Measurements from ENCODE around the gene SH3RF1.

SH3RF1 gene

DNA sequence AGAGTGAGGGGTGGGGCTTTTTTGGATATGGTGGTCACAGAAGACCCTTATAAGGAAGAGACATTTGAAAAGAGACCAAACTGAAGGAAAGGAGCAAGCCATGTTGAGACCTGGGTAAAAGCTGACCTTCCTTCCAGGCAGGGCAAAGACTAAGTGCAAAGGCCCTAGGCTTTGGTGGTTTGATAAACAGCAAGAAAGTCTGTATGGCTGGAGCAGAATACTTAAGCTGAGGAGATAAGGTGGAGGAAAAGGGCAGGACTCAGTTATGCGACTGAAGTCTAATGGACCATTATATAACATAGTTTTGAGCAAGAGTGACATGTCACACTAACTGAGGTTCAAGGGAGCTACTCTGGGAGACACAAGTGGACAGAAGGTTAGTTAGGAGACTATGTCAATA lies 20.0 kb downstream of the SH3RF1 start:
- DNase-seq: no peak

DNA sequence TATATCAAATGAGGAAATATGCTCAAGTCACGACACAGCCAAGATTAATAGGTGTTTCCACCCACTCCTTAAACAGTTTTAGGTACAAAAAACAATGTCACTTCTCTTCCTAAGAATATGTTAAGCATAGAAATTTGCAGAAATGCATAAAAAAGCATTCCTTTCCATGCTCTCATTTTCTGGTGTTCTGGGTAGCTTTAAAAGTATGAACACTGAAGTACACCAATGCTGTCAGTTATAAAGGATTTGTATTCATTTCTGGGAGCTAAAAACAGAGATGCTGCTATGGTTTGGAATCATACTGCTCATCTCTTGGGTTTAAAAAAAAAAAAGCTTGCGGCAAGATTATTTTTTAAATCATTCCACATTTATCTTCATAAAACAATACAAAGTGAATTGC lies 20.8 kb downstream of the SH3RF1 start:
- no peak for DNase-seq

GRCh38 chr4:169249214-169249973 lies 21.4 kb downstream of the SH3RF1 start:
- no peak for DNase-seq

DNA sequence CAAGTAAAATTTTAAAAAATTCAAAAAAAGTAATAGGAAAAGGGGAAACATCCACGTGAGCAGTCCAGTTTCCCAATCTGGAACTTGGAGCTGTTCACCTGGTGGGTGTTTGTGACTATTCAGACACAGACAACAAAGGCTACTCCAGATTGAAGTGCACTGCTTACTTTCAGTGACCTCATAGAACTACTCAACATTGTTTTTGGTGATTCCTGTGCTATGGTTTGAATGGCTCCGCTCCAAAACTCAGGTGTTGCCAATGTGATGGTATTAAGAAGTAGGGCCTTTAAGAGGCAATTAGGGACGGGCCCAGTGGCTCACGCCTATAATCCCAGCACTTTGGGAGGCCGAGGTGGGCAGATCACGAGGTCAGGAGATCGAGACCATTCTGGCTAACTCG lies 22.1 kb downstream of the SH3RF1 start:
- DNase-seq: no peak

GRCh38 chr4:169246957-169247396 lies 23.8 kb downstream of the SH3RF1 start:
- DNase-seq: no peak

DNA sequence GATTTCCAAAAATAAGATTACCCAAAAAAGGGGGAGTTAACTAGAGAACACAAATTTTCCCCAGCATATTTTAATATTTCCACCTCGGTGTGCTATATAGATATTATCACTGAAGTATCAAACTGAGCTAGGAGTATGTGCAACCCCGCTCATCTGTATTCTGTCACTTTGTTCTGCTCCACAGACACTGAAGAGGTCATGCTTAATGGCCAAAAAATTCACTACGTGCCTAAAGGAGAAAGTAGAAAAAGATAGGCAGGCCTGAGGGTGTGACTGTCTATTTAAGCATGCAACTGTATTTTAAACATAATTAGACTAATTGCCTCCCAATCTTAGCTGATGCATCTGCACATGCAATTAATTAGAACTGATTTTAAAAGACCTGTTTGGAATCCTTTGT lies 24.5 kb downstream of the SH3RF1 start:
- peak; percentile 38 for DNase-seq

- no peak for DNase-seq
Measured at GRCh38 chr4:169245061-169245460, 25.7 kb downstream of the SH3RF1 start.

DNA sequence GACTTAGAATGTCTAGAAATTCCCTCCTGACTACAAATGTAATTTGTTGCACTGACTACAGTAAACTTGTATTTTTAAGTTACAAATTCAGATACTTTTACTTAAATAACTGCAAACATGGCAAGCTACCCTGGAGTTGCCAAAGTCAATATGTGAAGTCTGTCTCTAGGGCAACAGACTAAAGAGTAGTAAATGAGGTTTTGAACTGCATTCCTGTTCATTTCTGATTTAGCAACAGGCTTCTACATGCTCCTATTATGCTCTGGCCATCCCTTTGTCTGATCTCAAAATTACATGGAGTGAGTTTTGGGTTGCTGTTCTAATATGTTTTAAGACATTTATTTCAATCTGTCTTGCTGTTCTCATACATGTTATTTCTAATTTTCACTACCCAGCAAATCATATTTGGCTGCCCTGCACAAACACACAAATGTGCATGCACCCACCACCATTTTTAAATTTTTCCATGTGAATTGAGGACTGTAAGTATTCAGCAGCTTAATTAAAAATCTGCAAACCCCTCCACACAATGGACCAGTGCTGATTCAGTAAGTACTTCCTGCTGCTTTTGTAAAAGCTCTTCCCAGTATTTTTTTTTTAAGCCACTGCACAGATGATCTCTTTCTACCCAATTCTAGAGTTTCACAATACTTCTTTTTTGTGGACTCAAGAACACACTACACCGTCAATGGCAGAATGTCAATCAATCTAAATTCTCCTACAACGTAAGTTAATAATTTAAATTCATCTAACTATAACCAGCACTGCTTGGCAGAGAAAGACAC lies 26.7 kb downstream of the SH3RF1 start:
- DNase-seq: no peak

GRCh38 chr4:169241464-169241863 lies 29.3 kb downstream of the SH3RF1 start:
- DNase-seq: no peak

DNA sequence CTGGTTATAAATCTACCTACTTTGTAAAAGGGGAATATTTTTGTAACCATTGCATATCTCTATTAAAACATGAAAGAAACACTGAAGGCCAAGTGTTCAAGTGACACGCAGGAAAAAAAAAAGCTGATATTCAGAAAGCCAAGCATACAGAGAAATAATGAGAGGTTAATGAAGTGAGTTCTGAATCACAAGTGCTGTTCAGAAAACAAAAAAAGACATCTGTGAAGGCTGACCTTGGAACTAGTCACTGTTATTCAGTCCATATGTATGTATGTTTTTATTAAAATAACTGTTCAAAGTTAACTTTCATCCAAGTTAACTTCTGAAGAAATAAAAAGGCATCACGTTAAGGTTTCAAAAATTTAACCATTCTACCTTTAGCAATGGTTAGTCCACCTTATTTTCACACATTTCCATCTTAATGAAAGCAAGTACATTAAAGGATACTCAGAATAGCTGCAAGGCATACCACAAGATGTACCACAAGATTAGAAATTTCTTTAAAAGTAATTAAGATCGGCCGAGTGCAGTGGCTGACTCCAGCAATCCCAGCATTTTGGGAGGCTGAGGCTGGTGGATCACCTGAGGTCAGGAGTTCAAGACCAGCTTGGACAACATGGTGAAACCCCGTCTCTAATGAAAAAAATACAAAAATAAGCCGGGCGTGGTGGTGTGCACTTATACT lies 31.4 kb downstream of the SH3RF1 start:
- no peak for DNase-seq

DNA sequence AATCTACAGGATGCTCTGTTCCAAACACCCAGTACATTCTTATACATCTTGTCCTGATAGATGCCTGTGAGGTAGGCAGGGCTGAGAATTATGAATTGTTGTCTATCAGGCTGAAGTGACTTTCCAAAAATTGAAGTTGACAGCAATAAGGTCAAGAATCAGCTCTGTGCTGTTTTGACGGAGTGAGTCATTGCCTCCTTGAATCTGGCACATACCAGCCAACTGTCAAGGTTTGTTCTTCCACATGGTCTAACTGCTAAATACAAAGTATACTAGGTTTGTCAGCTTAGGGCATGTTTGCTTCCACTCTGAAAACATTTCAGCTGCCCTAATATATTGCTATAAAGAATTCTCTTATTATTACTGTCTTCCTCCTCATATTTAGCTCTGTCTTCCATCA lies 32.3 kb downstream of the SH3RF1 start:
- DNase-seq: no peak

GRCh38 chr4:169236873-169237626 lies 33.7 kb downstream of the SH3RF1 start:
- DNase-seq: no peak

DNA sequence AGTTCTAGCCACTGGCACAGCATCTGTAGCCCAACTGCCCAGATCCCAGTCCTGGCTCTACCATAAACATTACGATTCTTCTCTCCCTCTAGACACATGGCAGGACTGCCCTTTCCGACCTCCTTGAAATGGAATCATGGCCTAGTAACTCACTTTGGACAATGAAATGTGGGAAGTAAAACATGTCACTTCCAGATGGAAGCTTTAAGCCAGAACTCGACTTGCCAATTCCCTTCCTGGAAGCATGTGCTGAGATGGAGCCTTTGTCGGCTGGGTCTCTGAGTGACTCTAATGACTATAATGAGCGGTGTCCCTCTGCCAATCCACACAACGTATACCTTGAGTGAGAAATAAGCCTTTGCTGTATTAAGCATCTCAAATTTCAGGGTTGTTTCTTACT lies 34.7 kb downstream of the SH3RF1 start:
- DNase-seq: no peak

- DNase-seq: no peak
Measured at GRCh38 chr4:169234137-169234855, 36.5 kb downstream of the SH3RF1 start.

DNA sequence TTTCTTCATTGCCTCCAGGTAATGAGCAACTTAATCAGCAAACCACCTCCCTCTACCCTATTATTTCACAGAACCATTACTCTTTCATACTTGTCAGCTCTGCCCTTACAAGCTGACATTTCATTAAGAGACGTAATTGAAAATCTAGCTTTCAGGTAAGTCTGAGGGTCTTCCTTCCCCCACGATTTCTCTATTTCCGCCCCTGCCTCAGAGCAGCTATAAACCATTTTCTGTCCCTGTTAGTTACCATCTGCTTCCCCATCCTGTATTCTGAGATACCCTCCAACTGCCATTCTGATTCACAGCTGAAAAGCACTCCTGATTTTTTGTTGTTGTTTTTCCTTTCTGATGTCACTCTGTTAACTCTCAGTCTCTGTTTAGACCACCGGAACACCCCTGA lies 37.1 kb downstream of the SH3RF1 start:
- DNase-seq: no peak

DNA sequence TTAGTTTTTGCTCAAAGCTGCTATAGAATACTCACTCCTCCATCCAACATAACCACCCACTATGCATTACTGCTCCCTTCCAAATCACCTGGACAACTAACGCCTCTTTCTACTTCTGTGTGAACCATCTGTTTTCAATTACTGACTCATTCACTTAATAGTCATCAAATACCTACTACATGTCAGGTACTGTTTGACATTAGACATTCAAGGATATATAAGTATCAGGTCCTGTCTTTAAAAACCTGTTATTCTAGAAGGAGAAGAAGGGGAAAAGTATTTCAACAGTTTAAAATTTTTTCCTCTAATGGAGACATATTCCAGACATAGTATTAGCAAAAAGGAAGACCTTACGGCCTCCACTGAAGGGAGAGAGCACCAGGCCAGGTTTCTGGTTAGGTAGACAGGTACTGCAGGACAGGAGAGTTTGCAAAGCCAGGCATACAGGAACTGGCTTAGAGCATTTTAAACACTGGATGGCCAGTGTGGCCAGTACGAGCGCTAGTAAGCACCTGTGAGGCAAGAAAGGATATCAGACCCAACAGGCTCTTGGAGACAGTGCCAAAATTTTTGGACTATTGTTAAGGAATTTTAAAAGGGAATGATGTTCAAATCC lies 39.0 kb downstream of the SH3RF1 start:
- DNase-seq: no peak

DNA sequence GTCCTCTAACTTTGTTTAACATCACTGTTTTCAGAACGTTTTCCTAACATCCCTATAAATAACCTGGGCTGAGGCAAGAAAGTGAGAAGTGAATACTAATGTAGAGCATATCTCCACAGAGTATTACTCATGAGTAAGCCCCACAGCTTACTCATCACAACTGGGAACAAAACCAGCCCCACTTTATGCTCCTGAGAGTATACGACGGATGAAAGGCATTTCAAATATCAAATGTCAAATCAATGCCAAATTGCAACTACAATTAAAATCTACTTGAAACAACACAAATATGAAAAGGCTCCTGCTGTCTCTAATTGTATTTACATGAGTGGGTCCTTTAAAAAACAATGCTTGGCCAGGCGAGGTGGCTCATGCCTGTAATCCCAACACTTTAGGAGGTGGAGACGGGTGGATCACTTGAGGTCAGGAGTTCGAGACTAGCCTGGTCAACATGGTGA lies 41.2 kb downstream of the SH3RF1 start:
- DNase-seq: no peak

GRCh38 chr4:169228076-169228475 lies 42.7 kb downstream of the SH3RF1 start:
- DNase-seq: no peak

GRCh38 chr4:169226565-169226964 lies 44.2 kb downstream of the SH3RF1 start:
- DNase-seq: no peak

- DNase-seq: no peak
Measured at GRCh38 chr4:169225812-169226211, 44.9 kb downstream of the SH3RF1 start.

DNA sequence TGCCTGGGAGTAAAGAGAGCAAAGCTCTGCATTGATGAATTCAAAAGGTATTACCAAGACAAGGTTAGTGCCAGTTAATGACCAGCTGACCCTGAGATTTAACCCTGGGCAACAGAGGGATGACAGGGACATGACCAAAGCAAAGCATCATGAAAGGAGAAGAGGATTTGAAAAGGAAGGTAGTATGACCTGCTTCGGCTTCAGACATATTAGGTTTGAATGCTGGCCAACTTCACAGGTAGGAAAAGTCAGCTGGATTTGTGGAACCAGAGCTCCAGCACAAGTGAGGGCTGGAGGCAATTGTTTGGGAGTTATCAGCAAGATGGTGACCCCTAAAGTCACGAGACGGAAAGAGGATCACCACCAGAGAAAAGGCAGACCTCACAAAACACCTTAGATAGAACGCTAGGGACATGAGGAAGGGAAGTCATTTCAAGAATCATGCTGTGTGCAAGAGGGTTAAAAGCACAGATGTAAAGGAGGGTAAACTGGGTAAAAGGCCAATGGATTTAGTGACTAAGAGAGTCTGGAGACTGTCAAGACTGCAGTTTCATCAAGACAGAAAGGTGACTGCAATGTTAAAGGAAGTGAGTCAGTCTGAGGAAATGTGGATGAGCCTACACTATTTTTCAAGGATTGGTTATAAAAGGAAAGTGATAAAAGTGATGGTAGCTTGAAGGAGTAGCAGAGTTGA lies 45.6 kb downstream of the SH3RF1 start:
- no peak for DNase-seq

Measured in DMS79 treated with DMSO at 0.1 percent for 48 hours (cell line).